ENCODE measurements around the gene SNAPC4. TPM values are rescaled to one million over a fixed set of nuclear protein-coding genes. Genes with fewer than 3 reads are reported as not detected.
A peak's percentile ranks its signal among the peaks of the same experiment; 100 is the strongest.

The SNAPC4 gene
- polyA plus RNA-seq, 2 of the 4 experiments (the other 2 are of a cell fraction) = 2.7 to 10.3 TPM

- no peak for TF ChIP-seq RNF2 (IDR thresholded peaks at IDR 0.05; ENCODE audit: borderline replicate concordance, low read depth)
- no peak for TF ChIP-seq HOXB13 (CRISPR knock-in tag; IDR thresholded peaks at IDR 0.05; ENCODE audit: low read depth)
- TF ChIP-seq POLR2A (IDR thresholded peaks at IDR 0.05; ENCODE audit: low read length) = no peak
- no peak for TF ChIP-seq KDM1A (IDR thresholded peaks at IDR 0.05; ENCODE audit: low read depth)
- no peak for TF ChIP-seq E2F6 (IDR thresholded peaks at IDR 0.05; ENCODE audit: borderline replicate concordance, low read depth)
- TF ChIP-seq EHMT2 (IDR thresholded peaks at IDR 0.05; ENCODE audit: low read depth) = no peak
- TF ChIP-seq ESRRA (IDR thresholded peaks at IDR 0.05; ENCODE audit: borderline replicate concordance, low read length) = no peak
- no peak for TF ChIP-seq USF2 (IDR thresholded peaks at IDR 0.05)
- no peak for TF ChIP-seq NPAS2 (CRISPR knock-in tag; IDR thresholded peaks at IDR 0.05; ENCODE audit: borderline replicate concordance)
- TF ChIP-seq BCL3 (IDR thresholded peaks at IDR 0.05) = no peak
- TF ChIP-seq ZNF302 (CRISPR knock-in tag; IDR thresholded peaks at IDR 0.05) = no peak
- no peak for TF ChIP-seq PHF8 (IDR thresholded peaks at IDR 0.05; ENCODE audit: borderline replicate concordance, low read depth)
- TF ChIP-seq FOXS1 (CRISPR knock-in tag; IDR thresholded peaks at IDR 0.05) = no peak
- TF ChIP-seq HMGXB4 (CRISPR knock-in tag; IDR thresholded peaks at IDR 0.05; ENCODE audit: borderline replicate concordance) = no peak
- no peak for TF ChIP-seq FOSB (CRISPR knock-in tag; IDR thresholded peaks at IDR 0.05)
- no peak for TF ChIP-seq HOXA7 (CRISPR knock-in tag; IDR thresholded peaks at IDR 0.05)
- no peak for TF ChIP-seq TFCP2L1 (CRISPR knock-in tag; IDR thresholded peaks at IDR 0.05)
Observed at GRCh38 chr9:136398286-136398685, 1.7 kb downstream of the SNAPC4 start.

GRCh38 chr9:136397643-136398042 lies 2.3 kb downstream of the SNAPC4 start:
- no peak for TF ChIP-seq BHLHE40 (IDR thresholded peaks at IDR 0.05; ENCODE audit: low read depth, low read length)
- TF ChIP-seq E2F6 (IDR thresholded peaks at IDR 0.05; ENCODE audit: borderline replicate concordance, low read depth) = no peak
- TF ChIP-seq HOXB13 (CRISPR knock-in tag; IDR thresholded peaks at IDR 0.05; ENCODE audit: low read depth) = no peak
- TF ChIP-seq HES2 (IDR thresholded peaks at IDR 0.05) = no peak
- TF ChIP-seq NFE2L2 (conservative IDR thresholded peaks at IDR 0.05; ENCODE audit: low read length) = no peak
- TF ChIP-seq ELK1 (IDR thresholded peaks at IDR 0.05; ENCODE audit: low read depth, low read length) = no peak
- no peak for TF ChIP-seq HDAC2 (IDR thresholded peaks at IDR 0.05)
- no peak for TF ChIP-seq EHF (CRISPR knock-in tag; IDR thresholded peaks at IDR 0.05)
- no peak for TF ChIP-seq KDM5A (IDR thresholded peaks at IDR 0.05)
- no peak for TF ChIP-seq POLR2A (IDR thresholded peaks at IDR 0.05; ENCODE audit: low read length)
- no peak for TF ChIP-seq FOXS1 (CRISPR knock-in tag; IDR thresholded peaks at IDR 0.05)
- TF ChIP-seq HOXA7 (CRISPR knock-in tag; IDR thresholded peaks at IDR 0.05) = no peak
- no peak for TF ChIP-seq CEBPB (IDR thresholded peaks at IDR 0.05)
- no peak for TF ChIP-seq MAZ (IDR thresholded peaks at IDR 0.05; ENCODE audit: borderline replicate concordance, low read depth, low read length)
- Histone ChIP-seq H3K4me2 (no peak overlapping the region), H3K4me3 (no peak overlapping the region), H3K4me1 (peaks cover 14% of the 10 kb centered on the region; the same call in 2 of the 3 replicates), H3K27ac (no peak overlapping the region), H3K9me3 (no peaks in the 10 kb centered on the region)
- DNase-seq (ENCODE audit: low read depth in 1 of 2, low spot score in 1 of 2) (no peak), ATAC-seq (no peak), FAIRE-seq (no peak)
- CTCF ChIA-PET = interaction anchor here (1.4 to 8.9 kb wide), 5 partner anchors 12 to 85 kb away, joined by 3 to 100 read pairs (median 7); partner anchors contain the start of gene DNLZ
- WGBS (ENCODE audit: missing lambda C conversion rate) = no CpG with 5 or more reads among the region's 6 CpGs
- POLR2A ChIA-PET = interaction anchor here (0.5 to 6.7 kb wide), 2 partner anchors 12 to 34 kb away, joined by 3 to 33 read pairs; partner anchors contain the start of gene DNLZ

More at GRCh38 chr9:136398286-136398685, 1.7 kb downstream of the SNAPC4 start:
- peaks cover 14% of the 10 kb centered on the region; the same call in 2 of the 3 replicates for H3K4me1 ChIP-seq
- WGBS (ENCODE audit: missing lambda C conversion rate) = 97% methylated on average over 12 of the region's 12 CpGs
- ChIA-PET POLR2A (interaction anchor here (0.5 to 6.7 kb wide), 2 partner anchors 13 to 35 kb away, joined by 3 to 33 read pairs; partner anchors contain the start of gene DNLZ), CTCF (interaction anchor here (0.8 to 8.9 kb wide), 7 partner anchors 13 to 86 kb away, joined by 3 to 100 read pairs (median 5); no protein-coding TSS in a partner anchor)
- DNase-seq (ENCODE audit: low read depth in 1 of 2, low spot score in 1 of 2) = no peak
- ATAC-seq = no peak
- peak overlapping the region in 1 of 2 experiments; percentile 98; a peak in 1 of 6 replicates for H3K27ac ChIP-seq
- no peaks in the 10 kb centered on the region for H3K9me3 ChIP-seq
- peak overlapping the region; percentile 94 for H3K4me2 ChIP-seq
- no peak overlapping the region for H3K4me3 ChIP-seq
- no peak for FAIRE-seq

All from A549 (cell line).